ENCODE results near the gene TRAPPC3L.

TRAPPC3L gene

GRCh38 chr6:116564921-116565872 is 19.7 kb upstream of the TRAPPC3L start:
- H3K4me3 Mint-ChIP-seq = peak overlapping the region; percentile 13

GRCh38 chr6:116564311-116564710 is 18.8 kb upstream of the TRAPPC3L start:
- Mint-ChIP-seq H3K4me1 (ENCODE audit: low read depth) (peaks cover 8% of the 10 kb centered on the region), H3K27ac (no peak overlapping the region), H3K4me3 (no peak overlapping the region), H3K36me3 (ENCODE audit: low read depth) (no peaks in the 10 kb centered on the region), H3K9me3 (no peaks in the 10 kb centered on the region), H3K27me3 (ENCODE audit: low read depth) (peaks cover 19% of the 10 kb centered on the region)
- no peak for DNase-seq (ENCODE audit: low spot score)

More at GRCh38 chr6:116564921-116565872, 19.7 kb upstream of the TRAPPC3L start:
- H3K9me3 Mint-ChIP-seq = no peaks in the 10 kb centered on the region
- DNase-seq (ENCODE audit: low spot score) = no peak
- no peaks in the 10 kb centered on the region for H3K36me3 Mint-ChIP-seq (ENCODE audit: low read depth)
- no peak overlapping the region for H3K27ac Mint-ChIP-seq
- H3K4me1 Mint-ChIP-seq (ENCODE audit: low read depth) = peaks cover 13% of the 10 kb centered on the region
- H3K27me3 Mint-ChIP-seq (ENCODE audit: low read depth) = peaks cover 19% of the 10 kb centered on the region

GRCh38 chr6:116563830-116564229 is 18.3 kb upstream of the TRAPPC3L start:
- no peaks in the 10 kb centered on the region for H3K9me3 Mint-ChIP-seq
- H3K4me3 Mint-ChIP-seq = no peak overlapping the region
- H3K27ac Mint-ChIP-seq = no peak overlapping the region
- no peak for DNase-seq (ENCODE audit: low spot score)
- H3K4me1 Mint-ChIP-seq (ENCODE audit: low read depth) = peaks cover 3% of the 10 kb centered on the region
- no peaks in the 10 kb centered on the region for H3K36me3 Mint-ChIP-seq (ENCODE audit: low read depth)
- H3K27me3 Mint-ChIP-seq (ENCODE audit: low read depth) = peaks cover 19% of the 10 kb centered on the region

- Mint-ChIP-seq H3K27me3 (ENCODE audit: low read depth) (peaks cover 18% of the 10 kb centered on the region), H3K4me1 (ENCODE audit: low read depth) (peaks cover 2% of the 10 kb centered on the region)
- DNase-seq (ENCODE audit: low spot score) = no peak
Measured at GRCh38 chr6:116562614-116563013, 17.1 kb upstream of the TRAPPC3L start.

GRCh38 chr6:116562019-116562403 is 16.5 kb upstream of the TRAPPC3L start:
- Mint-ChIP-seq H3K27ac (no peak overlapping the region), H3K9me3 (no peaks in the 10 kb centered on the region), H3K36me3 (ENCODE audit: low read depth) (no peaks in the 10 kb centered on the region), H3K27me3 (ENCODE audit: low read depth) (peaks cover 17% of the 10 kb centered on the region), H3K4me1 (ENCODE audit: low read depth) (peaks cover 2% of the 10 kb centered on the region), H3K4me3 (no peak overlapping the region)
- no peak for DNase-seq (ENCODE audit: low spot score)

More at GRCh38 chr6:116562614-116563013, 17.1 kb upstream of the TRAPPC3L start:
- Mint-ChIP-seq H3K36me3 (ENCODE audit: low read depth) (no peaks in the 10 kb centered on the region), H3K27ac (no peak overlapping the region), H3K9me3 (no peaks in the 10 kb centered on the region), H3K4me3 (no peak overlapping the region)

GRCh38 chr6:116561377-116562018 is 16.0 kb upstream of the TRAPPC3L start:
- H3K4me1 Mint-ChIP-seq (ENCODE audit: low read depth) = peaks cover 2% of the 10 kb centered on the region
- no peaks in the 10 kb centered on the region for H3K36me3 Mint-ChIP-seq (ENCODE audit: low read depth)
- H3K27ac Mint-ChIP-seq = no peak overlapping the region
- no peaks in the 10 kb centered on the region for H3K9me3 Mint-ChIP-seq
- no peak overlapping the region for H3K4me3 Mint-ChIP-seq
- peaks cover 12% of the 10 kb centered on the region for H3K27me3 Mint-ChIP-seq (ENCODE audit: low read depth)
- DNase-seq (ENCODE audit: low spot score) = peak; percentile 34

- Mint-ChIP-seq H3K27me3 (ENCODE audit: low read depth) (peaks cover 14% of the 10 kb centered on the region), H3K4me3 (no peak overlapping the region), H3K36me3 (ENCODE audit: low read depth) (no peaks in the 10 kb centered on the region), H3K27ac (no peak overlapping the region), H3K9me3 (no peaks in the 10 kb centered on the region), H3K4me1 (ENCODE audit: low read depth) (peaks cover 2% of the 10 kb centered on the region)
- no peak for DNase-seq (ENCODE audit: low spot score)
Measured at GRCh38 chr6:116560130-116560529, 14.6 kb upstream of the TRAPPC3L start.

GRCh38 chr6:116557893-116558292 is 12.4 kb upstream of the TRAPPC3L start:
- Mint-ChIP-seq H3K36me3 (ENCODE audit: low read depth) (no peaks in the 10 kb centered on the region), H3K27ac (no peak overlapping the region), H3K27me3 (ENCODE audit: low read depth) (peaks cover 14% of the 10 kb centered on the region), H3K9me3 (no peaks in the 10 kb centered on the region), H3K4me3 (no peak overlapping the region), H3K4me1 (ENCODE audit: low read depth) (peaks cover 2% of the 10 kb centered on the region)
- DNase-seq (ENCODE audit: low spot score) = no peak

- Mint-ChIP-seq H3K4me3 (no peak overlapping the region), H3K9me3 (no peaks in the 10 kb centered on the region), H3K36me3 (ENCODE audit: low read depth) (no peaks in the 10 kb centered on the region), H3K4me1 (ENCODE audit: low read depth) (peaks cover 2% of the 10 kb centered on the region), H3K27ac (no peak overlapping the region), H3K27me3 (ENCODE audit: low read depth) (peaks cover 14% of the 10 kb centered on the region)
- DNase-seq (ENCODE audit: low spot score) = no peak
Measured at GRCh38 chr6:116556814-116557415, 11.4 kb upstream of the TRAPPC3L start.

- Mint-ChIP-seq H3K9me3 (no peaks in the 10 kb centered on the region), H3K4me3 (no peak overlapping the region), H3K27me3 (ENCODE audit: low read depth) (peaks cover 12% of the 10 kb centered on the region), H3K27ac (no peak overlapping the region), H3K4me1 (ENCODE audit: low read depth) (no peaks in the 10 kb centered on the region), H3K36me3 (ENCODE audit: low read depth) (no peaks in the 10 kb centered on the region)
- no peak for DNase-seq (ENCODE audit: low spot score)
Measured at GRCh38 chr6:116556065-116556464, 10.6 kb upstream of the TRAPPC3L start.

- H3K9me3 Mint-ChIP-seq = no peaks in the 10 kb centered on the region
- no peaks in the 10 kb centered on the region for H3K4me1 Mint-ChIP-seq (ENCODE audit: low read depth)
- no peak within 1 kb of the TSS for H3K4me3 Mint-ChIP-seq
- H3K27ac Mint-ChIP-seq = no peak within 1 kb of the TSS
- no peak for DNase-seq (ENCODE audit: low spot score)
- no peaks in the 10 kb centered on the region for H3K36me3 Mint-ChIP-seq (ENCODE audit: low read depth)
- H3K27me3 Mint-ChIP-seq (ENCODE audit: low read depth) = peaks cover 21% of the 10 kb centered on the region
Measured at GRCh38 chr6:116553451-116553850, 8.0 kb upstream of the TRAPPC3L start, which contains the start of gene CALHM4. CALHM4 (plus strand) TSS chr6:116553751; CDS start chr6:116553794, 43 bp downstream.

- H3K4me1 Mint-ChIP-seq (ENCODE audit: low read depth) = no peaks in the 10 kb centered on the region
- peaks cover 26% of the 10 kb centered on the region for H3K27me3 Mint-ChIP-seq (ENCODE audit: low read depth)
- H3K27ac Mint-ChIP-seq = no peak overlapping the region
- H3K4me3 Mint-ChIP-seq = no peak overlapping the region
- H3K36me3 Mint-ChIP-seq (ENCODE audit: low read depth) = no peaks in the 10 kb centered on the region
- DNase-seq (ENCODE audit: low spot score) = no peak
- no peaks in the 10 kb centered on the region for H3K9me3 Mint-ChIP-seq
Measured at GRCh38 chr6:116550796-116551195, 5.3 kb upstream of the TRAPPC3L start.

GRCh38 chr6:116547358-116547757 is 1.9 kb upstream of the TRAPPC3L start:
- Mint-ChIP-seq H3K4me3 (no peak overlapping the region), H3K27ac (no peak overlapping the region), H3K36me3 (ENCODE audit: low read depth) (no peaks in the 10 kb centered on the region), H3K4me1 (ENCODE audit: low read depth) (no peaks in the 10 kb centered on the region), H3K9me3 (no peaks in the 10 kb centered on the region), H3K27me3 (ENCODE audit: low read depth) (peaks cover 34% of the 10 kb centered on the region)
- no peak for DNase-seq (ENCODE audit: low spot score)

GRCh38 chr6:116543149-116543548 is 2.3 kb downstream of the TRAPPC3L start:
- H3K36me3 Mint-ChIP-seq (ENCODE audit: low read depth) = no peaks in the 10 kb centered on the region
- no peaks in the 10 kb centered on the region for H3K4me1 Mint-ChIP-seq (ENCODE audit: low read depth)
- no peaks in the 10 kb centered on the region for H3K9me3 Mint-ChIP-seq
- no peak for DNase-seq (ENCODE audit: low spot score)
- no peak overlapping the region for H3K27ac Mint-ChIP-seq
- H3K27me3 Mint-ChIP-seq (ENCODE audit: low read depth) = peaks cover 44% of the 10 kb centered on the region
- no peak overlapping the region for H3K4me3 Mint-ChIP-seq
